22Rv1 (cell line): Measurements from ENCODE around the gene PGAM2.

ENCODE experiments used
- CTCF ChIP-seq: fragments of 450-650 bp; IDR thresholded peaks from 2 replicates; pipeline ENCODE4 v1.5.1; 2017; ENCODE audit warnings: mild to moderate bottlenecking
- ZFX ChIP-seq: fragments of 450-650 bp; IDR thresholded peaks from 2 replicates; pipeline ENCODE4 v1.6.1; 2017; ENCODE audit warnings: antibody characterized with exemption, borderline replicate concordance

GRCh38 chr7:44059219-44060090, 5.9 kb downstream of the PGAM2 start:
- no peak for TF ChIP-seq CTCF
- no peak for TF ChIP-seq ZFX
